ENCODE measurements around the gene TEX52.

GRCh38 chr12:2803635-2804392 is 53.0 kb downstream of the TEX52 start:
- TF ChIP-seq POLR2A (IDR thresholded peaks at IDR 0.05) (no peak), CTCF (IDR thresholded peaks at IDR 0.05) (no peak)
